ENCODE data around the gene SEPTIN11.

DNA sequence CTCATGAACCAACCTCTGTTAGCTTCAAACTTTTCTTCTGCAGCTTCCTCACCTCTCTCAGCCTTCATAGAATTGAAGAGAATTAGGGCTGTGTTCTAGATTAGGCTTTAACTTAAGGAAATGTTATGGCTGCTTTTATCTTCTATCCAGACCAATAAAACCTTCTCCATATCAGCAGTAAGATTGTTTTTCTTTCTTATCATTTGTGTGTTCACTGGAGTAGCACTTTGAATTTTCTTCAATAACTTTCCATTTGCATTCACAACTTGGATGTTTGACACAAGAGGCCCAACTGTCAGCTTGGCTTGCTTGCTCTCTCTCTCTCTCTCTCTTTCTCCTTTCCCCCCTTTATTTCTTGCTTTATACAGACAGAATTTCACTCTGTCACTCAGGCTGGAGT lies 28.8 kb upstream of the SEPTIN11 start:
- TF ChIP-seq, protein P1, sequence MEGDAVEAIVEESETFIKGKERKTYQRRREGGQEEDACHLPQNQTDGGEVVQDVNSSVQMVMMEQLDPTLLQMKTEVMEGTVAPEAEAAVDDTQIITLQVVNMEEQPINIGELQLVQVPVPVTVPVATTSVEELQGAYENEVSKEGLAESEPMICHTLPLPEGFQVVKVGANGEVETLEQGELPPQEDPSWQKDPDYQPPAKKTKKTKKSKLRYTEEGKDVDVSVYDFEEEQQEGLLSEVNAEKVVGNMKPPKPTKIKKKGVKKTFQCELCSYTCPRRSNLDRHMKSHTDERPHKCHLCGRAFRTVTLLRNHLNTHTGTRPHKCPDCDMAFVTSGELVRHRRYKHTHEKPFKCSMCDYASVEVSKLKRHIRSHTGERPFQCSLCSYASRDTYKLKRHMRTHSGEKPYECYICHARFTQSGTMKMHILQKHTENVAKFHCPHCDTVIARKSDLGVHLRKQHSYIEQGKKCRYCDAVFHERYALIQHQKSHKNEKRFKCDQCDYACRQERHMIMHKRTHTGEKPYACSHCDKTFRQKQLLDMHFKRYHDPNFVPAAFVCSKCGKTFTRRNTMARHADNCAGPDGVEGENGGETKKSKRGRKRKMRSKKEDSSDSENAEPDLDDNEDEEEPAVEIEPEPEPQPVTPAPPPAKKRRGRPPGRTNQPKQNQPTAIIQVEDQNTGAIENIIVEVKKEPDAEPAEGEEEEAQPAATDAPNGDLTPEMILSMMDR (IDR thresholded peaks at IDR 0.05; ENCODE audit: low read depth, low read length, missing input control), result no peak
- TF ChIP-seq, protein P2, sequence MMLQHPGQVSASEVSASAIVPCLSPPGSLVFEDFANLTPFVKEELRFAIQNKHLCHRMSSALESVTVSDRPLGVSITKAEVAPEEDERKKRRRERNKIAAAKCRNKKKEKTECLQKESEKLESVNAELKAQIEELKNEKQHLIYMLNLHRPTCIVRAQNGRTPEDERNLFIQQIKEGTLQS (IDR thresholded peaks at IDR 0.05), result no peak
- TF ChIP-seq, protein P3, sequence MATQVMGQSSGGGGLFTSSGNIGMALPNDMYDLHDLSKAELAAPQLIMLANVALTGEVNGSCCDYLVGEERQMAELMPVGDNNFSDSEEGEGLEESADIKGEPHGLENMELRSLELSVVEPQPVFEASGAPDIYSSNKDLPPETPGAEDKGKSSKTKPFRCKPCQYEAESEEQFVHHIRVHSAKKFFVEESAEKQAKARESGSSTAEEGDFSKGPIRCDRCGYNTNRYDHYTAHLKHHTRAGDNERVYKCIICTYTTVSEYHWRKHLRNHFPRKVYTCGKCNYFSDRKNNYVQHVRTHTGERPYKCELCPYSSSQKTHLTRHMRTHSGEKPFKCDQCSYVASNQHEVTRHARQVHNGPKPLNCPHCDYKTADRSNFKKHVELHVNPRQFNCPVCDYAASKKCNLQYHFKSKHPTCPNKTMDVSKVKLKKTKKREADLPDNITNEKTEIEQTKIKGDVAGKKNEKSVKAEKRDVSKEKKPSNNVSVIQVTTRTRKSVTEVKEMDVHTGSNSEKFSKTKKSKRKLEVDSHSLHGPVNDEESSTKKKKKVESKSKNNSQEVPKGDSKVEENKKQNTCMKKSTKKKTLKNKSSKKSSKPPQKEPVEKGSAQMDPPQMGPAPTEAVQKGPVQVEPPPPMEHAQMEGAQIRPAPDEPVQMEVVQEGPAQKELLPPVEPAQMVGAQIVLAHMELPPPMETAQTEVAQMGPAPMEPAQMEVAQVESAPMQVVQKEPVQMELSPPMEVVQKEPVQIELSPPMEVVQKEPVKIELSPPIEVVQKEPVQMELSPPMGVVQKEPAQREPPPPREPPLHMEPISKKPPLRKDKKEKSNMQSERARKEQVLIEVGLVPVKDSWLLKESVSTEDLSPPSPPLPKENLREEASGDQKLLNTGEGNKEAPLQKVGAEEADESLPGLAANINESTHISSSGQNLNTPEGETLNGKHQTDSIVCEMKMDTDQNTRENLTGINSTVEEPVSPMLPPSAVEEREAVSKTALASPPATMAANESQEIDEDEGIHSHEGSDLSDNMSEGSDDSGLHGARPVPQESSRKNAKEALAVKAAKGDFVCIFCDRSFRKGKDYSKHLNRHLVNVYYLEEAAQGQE (IDR thresholded peaks at IDR 0.05), result no peak
- TF ChIP-seq FOXA1 (IDR thresholded peaks at IDR 0.05), result no peak
- no peak for TF ChIP-seq TAF1 (conservative IDR thresholded peaks at IDR 0.05)
- TF ChIP-seq SP1 (IDR thresholded peaks at IDR 0.05), result no peak
- TF ChIP-seq RAD21 (IDR thresholded peaks at IDR 0.05), result no peak
- TF ChIP-seq GABPA (IDR thresholded peaks at IDR 0.05 in 1 of 2, conservative IDR thresholded peaks at IDR 0.05 in 1 of 2), result no peak
- TF ChIP-seq, protein P4, sequence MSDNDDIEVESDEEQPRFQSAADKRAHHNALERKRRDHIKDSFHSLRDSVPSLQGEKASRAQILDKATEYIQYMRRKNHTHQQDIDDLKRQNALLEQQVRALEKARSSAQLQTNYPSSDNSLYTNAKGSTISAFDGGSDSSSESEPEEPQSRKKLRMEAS (IDR thresholded peaks at IDR 0.05), result no peak
- TF ChIP-seq, protein P5, sequence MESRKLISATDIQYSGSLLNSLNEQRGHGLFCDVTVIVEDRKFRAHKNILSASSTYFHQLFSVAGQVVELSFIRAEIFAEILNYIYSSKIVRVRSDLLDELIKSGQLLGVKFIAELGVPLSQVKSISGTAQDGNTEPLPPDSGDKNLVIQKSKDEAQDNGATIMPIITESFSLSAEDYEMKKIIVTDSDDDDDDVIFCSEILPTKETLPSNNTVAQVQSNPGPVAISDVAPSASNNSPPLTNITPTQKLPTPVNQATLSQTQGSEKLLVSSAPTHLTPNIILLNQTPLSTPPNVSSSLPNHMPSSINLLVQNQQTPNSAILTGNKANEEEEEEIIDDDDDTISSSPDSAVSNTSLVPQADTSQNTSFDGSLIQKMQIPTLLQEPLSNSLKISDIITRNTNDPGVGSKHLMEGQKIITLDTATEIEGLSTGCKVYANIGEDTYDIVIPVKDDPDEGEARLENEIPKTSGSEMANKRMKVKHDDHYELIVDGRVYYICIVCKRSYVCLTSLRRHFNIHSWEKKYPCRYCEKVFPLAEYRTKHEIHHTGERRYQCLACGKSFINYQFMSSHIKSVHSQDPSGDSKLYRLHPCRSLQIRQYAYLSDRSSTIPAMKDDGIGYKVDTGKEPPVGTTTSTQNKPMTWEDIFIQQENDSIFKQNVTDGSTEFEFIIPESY (IDR thresholded peaks at IDR 0.05), result no peak

All from liver (tissue), 3 donors.